HG02763 (cell line): ENCODE data around the gene BMP2K.

ENCODE experiments used
- ATAC-seq: cut with Tn5 transposase; IDR thresholded peaks from one replicate; pipeline ENCODE4 v1.9.1; 2021; ENCODE audit warnings: mild to moderate bottlenecking, moderate library complexity; ENCODE audit not compliant: unreplicated experiment

BMP2K gene

DNA sequence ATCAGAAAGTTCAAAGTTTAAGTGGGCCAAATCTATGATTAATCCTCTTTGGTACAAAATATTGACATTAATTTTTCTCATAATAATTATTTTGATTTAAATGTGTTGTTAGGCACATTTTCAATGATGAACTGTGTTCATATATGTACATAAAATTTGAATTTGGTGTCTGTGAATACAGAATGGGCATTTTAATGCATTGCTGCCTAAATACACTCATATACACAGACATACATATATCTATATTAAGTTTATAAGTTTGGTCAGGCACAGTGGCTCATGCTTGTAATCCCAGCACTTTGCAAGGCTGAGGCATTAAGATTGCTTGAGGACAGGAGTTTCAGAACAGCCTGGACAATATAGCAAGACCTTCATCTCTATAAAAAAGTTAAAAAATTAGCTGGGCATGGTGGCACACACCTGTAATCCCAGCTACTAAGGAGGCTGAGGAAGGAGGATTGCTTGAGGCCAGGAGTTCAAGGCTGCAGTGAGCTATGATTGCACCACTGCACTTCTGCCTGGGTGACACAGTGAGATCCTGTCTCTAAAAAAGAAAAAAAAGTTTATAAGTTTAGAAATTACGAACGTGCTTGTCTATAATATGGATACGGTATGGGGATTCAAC, 12.3 kb upstream of the BMP2K start:
- ATAC-seq, result no peak

DNA sequence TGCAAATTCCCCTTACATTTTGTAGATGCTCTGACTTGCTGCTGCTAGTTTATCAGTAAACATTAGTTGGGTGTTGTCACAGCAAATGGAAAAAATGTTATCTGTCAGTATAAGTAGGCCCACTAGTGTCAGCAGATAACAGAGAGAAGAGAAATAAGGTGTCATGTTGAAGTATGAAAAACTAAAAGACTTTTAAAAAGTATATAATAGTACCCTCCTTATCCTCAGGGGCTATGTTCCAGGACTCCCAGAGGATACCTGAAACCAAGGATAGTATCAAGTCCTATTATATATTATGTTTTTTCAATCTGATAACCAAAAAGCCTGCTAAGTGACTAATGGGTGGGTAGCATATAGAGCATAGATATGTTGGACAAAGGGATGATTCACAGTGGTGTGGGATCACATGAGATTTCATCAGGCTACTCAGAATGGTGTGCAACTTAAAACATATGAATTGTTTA, 11.6 kb upstream of the BMP2K start:
- ATAC-seq, result no peak

DNA sequence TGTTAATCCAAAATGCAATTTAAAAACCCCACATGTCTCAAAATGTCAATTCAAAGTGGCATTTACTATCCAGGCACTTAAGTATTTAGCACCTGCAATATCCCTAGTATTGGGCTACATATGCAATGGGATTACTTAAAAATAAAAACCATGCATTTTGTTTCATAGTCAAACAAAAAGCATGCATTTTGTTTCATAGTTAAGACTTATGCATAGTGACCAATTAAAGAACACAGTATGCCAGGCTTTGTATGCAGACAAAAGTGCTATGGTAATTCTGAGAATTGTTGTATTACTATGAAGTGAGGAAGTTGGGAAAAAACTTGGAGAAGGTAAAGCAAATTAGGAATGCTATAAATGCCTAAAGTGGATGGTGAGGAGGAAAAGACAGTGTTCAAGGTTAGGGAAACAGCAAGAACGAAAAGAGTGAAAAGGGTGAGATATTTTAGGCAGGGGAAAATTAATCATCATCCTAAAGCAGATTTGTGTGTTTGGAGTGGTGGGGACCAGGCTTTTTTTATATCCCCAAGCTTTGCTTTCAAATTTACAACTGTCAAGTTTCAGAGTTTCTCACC, 10.6 kb upstream of the BMP2K start:
- ATAC-seq, result no peak

DNA sequence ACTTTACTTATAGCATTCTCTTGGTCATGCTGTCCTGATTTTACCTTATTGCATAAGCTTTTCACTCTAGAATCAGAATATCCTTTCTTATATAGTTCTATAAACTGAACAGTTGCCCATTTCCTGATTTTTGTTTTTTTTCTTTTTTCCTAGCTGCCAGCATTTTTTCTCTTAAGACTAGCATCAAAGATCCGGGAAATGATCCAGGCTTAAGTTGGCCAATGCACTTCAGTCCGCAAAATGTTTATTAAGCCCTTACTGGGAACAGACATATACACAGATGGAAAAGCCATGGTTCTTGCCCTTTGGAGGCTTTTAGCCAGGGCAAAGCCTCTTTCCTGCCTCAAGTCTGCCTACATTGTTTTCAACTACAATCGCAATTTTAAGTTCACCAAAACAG, 10.1 kb upstream of the BMP2K start:
- no peak for ATAC-seq

- ATAC-seq, result peak; percentile 87
These were observed 9.5 kb upstream of the BMP2K start for GRCh38 chr4:78766650-78767049.

DNA sequence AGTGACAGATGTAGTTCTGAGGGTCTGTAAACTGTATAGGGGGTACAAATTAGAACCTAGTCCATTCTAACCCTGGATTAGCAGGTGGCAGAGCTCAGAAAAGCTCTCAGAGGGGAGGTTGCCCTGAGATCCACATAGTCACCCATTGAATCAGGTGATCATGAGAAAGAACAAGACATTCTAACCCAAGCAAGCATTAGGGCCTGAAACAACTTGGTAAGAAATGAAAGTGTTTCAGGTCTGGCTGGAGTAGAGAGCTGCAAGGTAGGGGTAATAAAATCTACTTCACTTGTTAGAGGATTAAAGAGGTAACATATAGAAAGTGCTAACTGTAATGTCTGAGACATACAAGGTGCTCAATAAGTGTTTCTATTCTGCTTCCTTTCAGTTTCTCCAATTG, 8.8 kb upstream of the BMP2K start:
- peak; percentile 54 for ATAC-seq

- ATAC-seq, result no peak
These were observed 7.5 kb upstream of the BMP2K start for GRCh38 chr4:78768452-78769180.

DNA sequence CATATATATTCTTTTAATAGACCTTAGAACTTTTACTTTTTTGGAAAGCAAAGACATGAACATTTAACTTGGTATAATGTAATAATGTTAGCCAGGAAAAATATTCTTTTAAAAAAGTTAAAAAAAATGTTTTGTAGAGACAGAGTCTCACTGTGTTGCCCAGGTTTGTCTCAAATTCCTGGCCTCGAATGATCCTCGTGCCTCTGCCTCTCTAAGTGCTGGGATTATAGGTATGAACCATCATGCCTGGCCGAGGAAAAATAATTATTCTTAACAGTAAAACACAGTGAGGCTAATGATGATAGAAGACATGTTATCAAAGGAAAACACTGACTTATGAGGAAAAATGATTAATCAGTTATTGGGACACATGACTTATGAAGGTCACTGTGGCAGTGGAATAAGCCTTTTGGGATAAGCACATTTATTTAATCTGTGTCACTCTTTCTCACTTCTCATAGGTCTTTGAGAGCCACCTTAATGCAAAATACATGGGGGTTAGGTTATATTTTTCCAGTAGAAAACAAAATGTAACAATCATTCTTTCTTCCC, 6.0 kb upstream of the BMP2K start:
- no peak for ATAC-seq

DNA sequence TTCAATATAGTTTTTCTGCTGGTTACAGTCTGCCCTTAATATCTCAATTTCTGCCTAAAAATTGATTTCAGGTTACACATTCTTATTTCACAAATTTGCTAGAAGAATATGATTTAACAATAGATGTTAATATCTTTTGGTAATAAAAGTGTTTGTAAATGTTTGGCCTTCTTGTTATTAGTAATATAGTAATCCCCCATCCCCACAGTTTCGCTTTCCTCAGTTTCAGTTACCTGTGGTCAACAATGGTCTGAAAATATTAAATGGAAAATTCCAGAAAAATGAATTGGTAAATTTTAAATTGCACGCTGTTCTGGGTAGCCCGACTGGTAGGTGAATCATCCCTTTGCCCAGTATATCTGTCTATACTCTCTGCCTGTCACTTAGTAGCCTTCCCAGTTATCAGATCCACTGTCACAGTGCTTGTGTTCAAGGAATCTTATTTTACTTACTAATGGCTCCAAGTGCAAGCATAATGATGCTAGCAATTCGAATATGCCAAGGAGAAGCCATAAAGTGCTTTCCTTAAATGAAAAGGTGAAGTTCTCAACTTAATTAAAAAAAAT, 3.5 kb upstream of the BMP2K start:
- no peak for ATAC-seq

- ATAC-seq, result no peak
These were observed 1.7 kb upstream of the BMP2K start for GRCh38 chr4:78774417-78774816.

- peak; percentile 54 for ATAC-seq
These were observed 659 bp upstream of the BMP2K start for GRCh38 chr4:78775303-78776078.

GRCh38 chr4:78776729-78777575, 802 bp downstream of the BMP2K start:
- ATAC-seq, result peak; percentile 27

- no peak for ATAC-seq
These were observed 1.4 kb downstream of the BMP2K start for GRCh38 chr4:78777576-78777940.

GRCh38 chr4:78778530-78778929, 2.4 kb downstream of the BMP2K start:
- ATAC-seq, result no peak

GRCh38 chr4:78779280-78779679, 3.1 kb downstream of the BMP2K start:
- ATAC-seq, result no peak

- no peak for ATAC-seq
These were observed 3.9 kb downstream of the BMP2K start for GRCh38 chr4:78780093-78780492.

DNA sequence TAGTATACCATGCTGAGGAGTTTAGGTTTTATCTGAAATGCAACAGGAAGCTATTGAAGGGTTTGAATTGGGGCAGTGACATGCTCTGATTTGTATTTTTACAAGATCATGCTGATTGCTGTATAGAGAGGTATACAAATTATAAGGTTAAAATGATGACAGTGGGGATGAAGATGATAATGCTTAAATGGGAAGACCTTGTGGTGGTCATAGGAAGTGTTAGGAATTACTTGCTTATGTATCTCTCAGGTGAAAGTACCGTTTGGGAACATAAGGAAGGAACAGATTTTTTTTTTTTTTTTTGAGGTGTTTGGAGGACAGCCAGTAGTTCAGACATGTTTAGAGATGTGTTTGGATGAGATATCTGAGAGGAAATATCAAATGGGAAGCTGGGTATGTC, 5.0 kb downstream of the BMP2K start:
- ATAC-seq, result no peak

GRCh38 chr4:78781924-78782323, 5.8 kb downstream of the BMP2K start:
- ATAC-seq, result no peak

GRCh38 chr4:78784236-78784865, 8.2 kb downstream of the BMP2K start:
- ATAC-seq, result no peak
